SK-N-MC (cell line): ENCODE measurements around the gene PTPRJ.

Experiments
- DNase-seq: peaks from one replicate; pipeline ENCODE4 v3.0.0-alpha.2; 2011; ENCODE audit warnings: low read depth, low spot score
- H3K27ac ChIP-seq: fragments of 200-600 bp; sonication (generic); 2 replicates; pipeline ENCODE4 v1.5.1; 2016; ENCODE audit warnings: mixed run types
- H3K36me3 ChIP-seq: fragments of 200-600 bp; sonication (generic); 2 replicates; pipeline ENCODE4 v1.6.1; 2017; ENCODE audit warnings: antibody characterized with exemption, low read length, mixed read lengths; ENCODE audit not compliant: insufficient read depth
- H3K4me3 ChIP-seq: fragments of 200-600 bp; sonication (generic); 2 replicates; pipeline ENCODE4 v1.5.1; 2016
- H3K9ac ChIP-seq: fragments of 200-600 bp; sonication (generic); 2 replicates; pipeline ENCODE4 v1.8.0; 2017; ENCODE audit warnings: mixed run types, mixed read lengths; ENCODE audit not compliant: insufficient read length
- H3K9me3 ChIP-seq: fragments of 200-600 bp; sonication (generic); 2 replicates; pipeline ENCODE4 v1.6.1; 2017; ENCODE audit warnings: low read depth, mild to moderate bottlenecking, antibody characterized with exemption, low read length, moderate library complexity, mixed read lengths
- EZH2 ChIP-seq: fragments of 200-600 bp; sonication (generic); IDR thresholded peaks from one replicate; pipeline ENCODE4 v1.6.1; 2017; ENCODE audit warnings: antibody characterized with exemption
- FOXP2 ChIP-seq: optimal IDR thresholded peaks from 2 replicates; pipeline ENCODE3; 2011; ENCODE audit warnings: mild to moderate bottlenecking, moderate library complexity; ENCODE audit not compliant: insufficient read depth; ENCODE audit errors: extremely low read length, control extremely low read depth
- POLR2AphosphoS5 ChIP-seq: IDR thresholded peaks from 2 replicates; pipeline ENCODE4 v1.6.1; 2012; ENCODE audit warnings: mild to moderate bottlenecking, low read depth, low read length, borderline replicate concordance

The PTPRJ gene

DNA sequence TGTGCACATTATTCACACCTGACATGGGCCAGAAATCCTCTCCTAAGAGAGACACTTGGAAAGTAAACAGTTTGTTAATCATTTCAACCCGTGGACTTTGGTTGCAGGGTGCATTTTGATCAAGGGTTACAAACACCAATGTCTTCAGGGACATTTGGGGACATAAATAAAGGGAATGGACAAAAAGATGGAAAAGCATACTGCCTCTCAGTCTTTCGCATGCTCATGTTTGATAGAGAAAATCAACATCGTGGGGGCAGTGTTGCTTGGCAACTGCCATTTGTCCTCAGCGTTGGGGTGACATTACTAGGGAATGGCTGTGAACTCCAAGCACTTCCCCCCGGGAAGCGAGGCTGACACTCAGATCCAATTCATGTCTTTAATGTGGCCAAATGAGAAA, 121.6 kb downstream of the PTPRJ start:
- Histone ChIP-seq H3K36me3 (no peaks in the 10 kb centered on the region), H3K9ac (no peak overlapping the region), H3K27ac (no peak overlapping the region), H3K4me3 (no peak overlapping the region), H3K9me3 (no peaks in the 10 kb centered on the region)
- no peak for DNase-seq
- no peak for TF ChIP-seq POLR2AphosphoS5
- no peak for TF ChIP-seq EZH2
- no peak for TF ChIP-seq FOXP2

- TF ChIP-seq POLR2AphosphoS5 (no peak), EZH2 (no peak), FOXP2 (no peak)
- no peak for DNase-seq
- H3K27ac ChIP-seq = no peak overlapping the region
- H3K4me3 ChIP-seq = no peak overlapping the region
- H3K9me3 ChIP-seq = no peaks in the 10 kb centered on the region
- H3K36me3 ChIP-seq = no peaks in the 10 kb centered on the region
- no peak overlapping the region for H3K9ac ChIP-seq
These were observed 123.5 kb downstream of the PTPRJ start for GRCh38 chr11:48103621-48104567.

- Histone ChIP-seq H3K27ac (no peak overlapping the region), H3K9ac (no peak overlapping the region), H3K36me3 (no peaks in the 10 kb centered on the region), H3K4me3 (no peak overlapping the region), H3K9me3 (no peaks in the 10 kb centered on the region)
- no peak for DNase-seq
- TF ChIP-seq POLR2AphosphoS5 = no peak
- no peak for TF ChIP-seq EZH2
- TF ChIP-seq FOXP2 = no peak
These were observed 124.2 kb downstream of the PTPRJ start for GRCh38 chr11:48104568-48104924.

DNA sequence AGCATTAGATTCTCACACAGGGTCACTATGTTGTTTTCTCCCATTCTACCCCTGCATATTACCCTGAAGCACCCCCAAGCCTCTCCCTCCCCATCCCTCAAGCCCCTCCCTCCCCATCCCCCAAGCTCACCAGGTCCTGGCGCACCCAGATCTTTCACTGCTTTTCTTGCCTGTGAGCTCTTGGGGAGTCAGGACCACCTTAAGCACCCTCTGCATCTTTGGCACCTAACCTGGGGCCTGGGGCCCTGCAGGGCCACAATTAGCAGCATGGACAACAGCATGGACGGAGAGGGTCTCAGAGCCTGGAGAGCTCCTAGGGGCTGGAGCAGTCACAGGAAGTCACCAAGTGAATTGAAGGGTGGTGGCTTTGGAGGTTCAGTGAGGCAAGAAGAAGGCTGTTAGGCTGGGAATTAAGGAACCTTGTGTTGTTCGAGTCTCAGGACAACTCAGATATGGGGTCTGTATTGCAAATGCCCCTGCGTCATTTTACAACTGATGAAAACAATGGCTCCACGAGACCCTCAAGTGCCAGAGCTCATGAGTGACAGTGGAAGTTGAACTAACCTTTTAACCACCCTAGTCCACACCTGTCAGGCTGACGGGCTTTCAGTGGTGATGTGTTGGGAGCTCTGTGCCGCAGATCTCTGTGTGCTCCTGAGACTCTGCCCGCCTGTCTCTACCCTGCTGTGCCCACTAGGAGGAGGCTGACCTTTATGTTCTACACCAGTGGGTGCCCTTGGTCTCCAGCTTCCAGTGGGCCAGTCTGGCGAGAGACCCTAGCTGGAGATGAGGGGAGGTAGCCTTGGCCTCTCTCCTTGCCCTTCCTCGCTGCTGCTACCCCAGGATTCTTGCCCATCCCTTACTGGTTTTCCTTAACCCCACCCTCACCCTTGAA, 125.0 kb downstream of the PTPRJ start:
- H3K9ac ChIP-seq = no peak overlapping the region
- H3K4me3 ChIP-seq = no peak overlapping the region
- no peak for DNase-seq
- no peak overlapping the region for H3K27ac ChIP-seq
- TF ChIP-seq POLR2AphosphoS5 (no peak), EZH2 (no peak), FOXP2 (no peak)
- no peaks in the 10 kb centered on the region for H3K9me3 ChIP-seq
- H3K36me3 ChIP-seq = no peaks in the 10 kb centered on the region

DNA sequence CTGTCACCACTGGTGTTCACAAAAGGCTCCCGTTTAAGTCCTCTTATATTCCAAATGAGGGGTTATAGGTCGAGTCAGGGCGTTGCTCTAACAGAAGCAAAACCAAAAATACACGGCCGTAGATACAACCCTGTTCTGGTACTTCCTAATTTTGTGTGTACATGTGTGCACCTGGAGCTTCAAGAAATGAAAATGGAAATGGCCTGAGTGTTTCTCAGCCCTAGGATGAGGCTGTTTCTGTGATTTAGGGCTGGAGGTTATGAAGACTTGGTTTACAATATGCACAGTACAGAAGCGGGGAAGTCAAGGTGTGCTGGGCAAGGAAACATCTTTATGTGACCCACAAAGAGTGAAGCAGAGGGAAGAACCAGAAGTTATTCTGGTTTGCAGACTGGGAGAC, 125.8 kb downstream of the PTPRJ start:
- TF ChIP-seq EZH2 = no peak
- TF ChIP-seq FOXP2 = no peak
- TF ChIP-seq POLR2AphosphoS5 = no peak
- H3K4me3 ChIP-seq = no peak overlapping the region
- no peak for DNase-seq
- no peak overlapping the region for H3K9ac ChIP-seq
- H3K9me3 ChIP-seq = no peaks in the 10 kb centered on the region
- H3K27ac ChIP-seq = no peak overlapping the region
- H3K36me3 ChIP-seq = no peaks in the 10 kb centered on the region

DNA sequence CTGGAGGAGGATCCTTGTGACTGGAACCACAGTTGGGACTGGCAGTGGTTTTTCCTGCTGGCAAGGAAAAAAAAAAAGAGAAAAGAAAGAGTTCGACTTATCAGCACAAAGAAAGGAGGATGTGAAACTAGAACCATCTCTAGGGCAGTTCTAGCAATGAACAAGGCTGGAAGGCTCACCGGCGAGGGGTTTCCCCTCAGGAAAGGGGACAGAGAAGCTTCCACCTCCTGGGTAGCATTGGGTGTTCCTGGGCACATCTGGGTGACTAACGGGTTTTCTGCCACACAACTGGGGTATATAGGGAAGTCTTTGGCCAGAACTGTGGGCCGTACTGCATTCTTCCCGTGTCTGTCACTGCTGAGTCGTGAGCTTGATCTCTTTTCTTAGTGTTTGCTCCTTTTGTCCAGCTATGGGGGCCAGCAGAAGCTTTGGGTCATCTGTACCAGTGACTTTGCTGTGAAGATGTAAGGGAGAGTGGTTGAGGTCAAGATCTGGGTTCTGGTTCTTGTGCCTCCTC, 126.9 kb downstream of the PTPRJ start:
- no peak for DNase-seq
- TF ChIP-seq EZH2 (no peak), POLR2AphosphoS5 (no peak), FOXP2 (no peak)
- Histone ChIP-seq H3K4me3 (no peak overlapping the region), H3K9me3 (no peaks in the 10 kb centered on the region), H3K36me3 (no peaks in the 10 kb centered on the region), H3K9ac (no peak overlapping the region), H3K27ac (no peak overlapping the region)

GRCh38 chr11:48108231-48109045, 128.1 kb downstream of the PTPRJ start:
- no peak for TF ChIP-seq FOXP2
- TF ChIP-seq POLR2AphosphoS5 = no peak
- no peak for TF ChIP-seq EZH2
- Histone ChIP-seq H3K27ac (no peak overlapping the region), H3K36me3 (no peaks in the 10 kb centered on the region), H3K9me3 (no peaks in the 10 kb centered on the region), H3K9ac (no peak overlapping the region), H3K4me3 (no peak overlapping the region)
- no peak for DNase-seq
